ENCODE measurements around the gene PDGFB.
A peak's percentile ranks its signal among the peaks of the same experiment; 100 is the strongest.

Gene PDGFB

GRCh38 chr22:39253435-39254070 is 8.8 kb upstream of the PDGFB start:
- DNase-seq, result no peak

GRCh38 chr22:39252461-39253434 is 8.0 kb upstream of the PDGFB start:
- no peak for DNase-seq

GRCh38 chr22:39251762-39252460 is 7.1 kb upstream of the PDGFB start:
- DNase-seq, result no peak

GRCh38 chr22:39250838-39251237 is 6.1 kb upstream of the PDGFB start:
- DNase-seq, result no peak

- DNase-seq, result no peak
Observed at GRCh38 chr22:39250131-39250530, 5.3 kb upstream of the PDGFB start.

- no peak for DNase-seq
Observed at GRCh38 chr22:39249086-39249704, 4.4 kb upstream of the PDGFB start.

- no peak for DNase-seq
Observed at GRCh38 chr22:39248254-39248653, 3.5 kb upstream of the PDGFB start.

- no peak for DNase-seq
Observed at GRCh38 chr22:39247361-39247760, 2.6 kb upstream of the PDGFB start.

- DNase-seq, result no peak
Observed at GRCh38 chr22:39246690-39247332, 2.0 kb upstream of the PDGFB start.

- DNase-seq, result no peak
Observed at GRCh38 chr22:39246217-39246616, 1.4 kb upstream of the PDGFB start.

- no peak for DNase-seq
Observed at GRCh38 chr22:39245130-39246039, 603 bp upstream of the PDGFB start.

- no peak for DNase-seq
Observed at GRCh38 chr22:39244136-39244495, 666 bp downstream of the PDGFB start.

GRCh38 chr22:39243439-39244135 is 1.2 kb downstream of the PDGFB start:
- DNase-seq, result no peak

- peak; percentile 43 for DNase-seq
Observed at GRCh38 chr22:39242595-39243438, 2.0 kb downstream of the PDGFB start.

GRCh38 chr22:39241794-39242594 is 2.8 kb downstream of the PDGFB start:
- no peak for DNase-seq

- no peak for DNase-seq
Observed at GRCh38 chr22:39240831-39241793, 3.7 kb downstream of the PDGFB start.

GRCh38 chr22:39239561-39240423 is 5.0 kb downstream of the PDGFB start:
- DNase-seq, result no peak

All from stimulated activated CD4-positive, alpha-beta T cell treated with anti-CD3 and anti-CD28 coated beads, Interleukin-4, amount 100 ng/mL, for 1 hour (primary cell).